HG02798 (cell line): ENCODE data around the gene APP.
"Not testable (repeated sequence)": the region's sequence is repeated elsewhere in the genome, so short reads cannot be mapped to it uniquely, and the experiment has no call there.

Source experiments
- ATAC-seq: cut with Tn5 transposase; IDR thresholded peaks from one replicate; pipeline ENCODE4 v1.9.1; 2021; ENCODE audit warnings: mild to moderate bottlenecking; ENCODE audit not compliant: unreplicated experiment, poor library complexity

Gene APP

GRCh38 chr21:25925064-25925800 is 245.3 kb downstream of the APP start:
- no peak for ATAC-seq

GRCh38 chr21:25918152-25918551 is 252.4 kb downstream of the APP start:
- ATAC-seq, result not testable (repeated sequence)

- no peak for ATAC-seq
These were observed 254.3 kb downstream of the APP start for GRCh38 chr21:25916226-25916625.

GRCh38 chr21:25913479-25913878 is 257.1 kb downstream of the APP start:
- ATAC-seq, result no peak

- ATAC-seq, result no peak
These were observed 258.2 kb downstream of the APP start for GRCh38 chr21:25912402-25912746.

DNA sequence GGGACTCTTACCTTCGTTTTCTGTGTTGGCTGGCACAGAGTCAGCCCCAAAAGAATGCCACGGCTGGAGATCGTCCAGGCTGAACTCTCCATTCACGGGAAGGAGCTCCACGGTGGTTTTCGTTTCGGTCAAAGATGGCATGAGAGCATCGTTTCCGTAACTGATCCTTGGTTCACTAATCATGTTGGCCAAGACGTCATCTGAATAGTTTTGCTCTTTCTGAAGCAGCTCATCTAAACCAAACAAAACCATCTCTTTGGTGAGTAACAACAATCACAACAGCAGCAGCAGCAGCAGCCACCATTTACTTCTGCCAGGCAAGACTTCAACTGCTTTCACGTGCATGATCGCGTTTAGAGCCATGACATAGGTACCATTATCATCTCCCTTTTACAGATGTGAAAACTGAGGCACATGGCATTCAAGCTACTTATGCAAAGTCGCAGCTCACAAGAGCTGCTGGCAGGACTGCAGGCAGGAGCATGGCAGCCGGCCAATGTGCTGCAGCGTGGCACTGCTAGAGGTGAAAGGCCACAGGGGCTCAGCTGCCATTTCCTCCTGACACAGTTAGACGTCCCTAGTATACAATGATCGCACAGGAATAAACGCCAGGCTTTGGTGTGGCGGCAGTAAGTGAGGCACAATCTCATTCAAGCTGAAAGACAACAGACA is 258.7 kb downstream of the APP start:
- no peak for ATAC-seq

- ATAC-seq, result no peak
These were observed 259.8 kb downstream of the APP start for GRCh38 chr21:25910809-25911208.

GRCh38 chr21:25909341-25909740 is 261.2 kb downstream of the APP start:
- ATAC-seq, result no peak

- ATAC-seq, result no peak
These were observed 262.1 kb downstream of the APP start for GRCh38 chr21:25908495-25908894.

GRCh38 chr21:25907573-25908275 is 262.8 kb downstream of the APP start:
- no peak for ATAC-seq

GRCh38 chr21:25906587-25906986 is 264.0 kb downstream of the APP start:
- ATAC-seq, result no peak

GRCh38 chr21:25905126-25905525 is 265.4 kb downstream of the APP start:
- ATAC-seq, result no peak

GRCh38 chr21:25904044-25904695 is 266.4 kb downstream of the APP start:
- ATAC-seq, result no peak

- ATAC-seq, result no peak
These were observed 267.0 kb downstream of the APP start for GRCh38 chr21:25903607-25904006.

DNA sequence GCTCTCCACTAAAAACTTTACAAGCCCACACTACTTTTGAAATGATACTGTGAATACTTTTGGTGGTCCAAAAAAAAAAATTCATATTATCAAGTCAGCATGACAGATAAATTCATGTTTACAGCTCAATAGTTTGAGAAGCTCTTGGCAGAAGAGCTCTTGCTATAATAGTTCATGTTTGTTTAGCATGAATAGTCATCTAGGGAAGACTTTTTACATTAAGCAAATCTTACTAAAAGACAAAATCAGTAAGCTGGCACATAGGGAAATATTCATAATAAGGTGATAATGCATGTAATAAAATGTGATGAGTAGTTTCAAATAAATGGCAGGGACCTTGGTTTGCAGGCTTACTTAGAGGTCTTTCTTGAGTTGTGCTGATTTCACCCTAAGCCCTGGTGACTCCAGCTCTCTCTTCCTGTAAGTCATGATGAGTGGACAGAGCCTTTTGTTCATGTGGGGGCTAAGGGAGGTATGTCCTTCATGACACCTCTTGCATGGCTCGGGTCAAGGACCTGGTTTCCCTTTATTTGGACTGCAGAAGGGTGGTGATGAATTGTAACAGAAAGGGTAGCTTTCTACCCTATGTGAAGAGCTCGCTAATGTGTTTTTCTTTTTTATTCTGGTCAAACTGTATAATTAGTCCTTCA is 269.1 kb downstream of the APP start:
- no peak for ATAC-seq

- no peak for ATAC-seq
These were observed 271.9 kb downstream of the APP start for GRCh38 chr21:25898671-25899070.

DNA sequence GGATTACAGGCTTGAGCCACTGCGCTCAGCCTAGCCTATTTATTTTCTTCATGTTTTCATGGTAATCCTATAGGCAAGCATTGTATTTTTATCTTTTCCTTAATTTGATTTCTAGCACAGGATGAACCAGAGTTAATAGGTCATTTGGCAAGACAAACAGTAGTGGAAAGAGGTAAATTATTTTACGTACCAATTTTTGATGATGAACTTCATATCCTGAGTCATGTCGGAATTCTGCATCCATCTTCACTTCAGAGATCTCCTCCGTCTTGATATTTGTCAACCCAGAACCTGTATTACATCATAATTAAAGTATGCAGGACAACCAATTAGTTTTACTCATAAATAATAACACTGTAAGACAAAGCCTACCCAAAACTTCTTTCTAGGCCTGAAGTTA is 273.2 kb downstream of the APP start:
- no peak for ATAC-seq

DNA sequence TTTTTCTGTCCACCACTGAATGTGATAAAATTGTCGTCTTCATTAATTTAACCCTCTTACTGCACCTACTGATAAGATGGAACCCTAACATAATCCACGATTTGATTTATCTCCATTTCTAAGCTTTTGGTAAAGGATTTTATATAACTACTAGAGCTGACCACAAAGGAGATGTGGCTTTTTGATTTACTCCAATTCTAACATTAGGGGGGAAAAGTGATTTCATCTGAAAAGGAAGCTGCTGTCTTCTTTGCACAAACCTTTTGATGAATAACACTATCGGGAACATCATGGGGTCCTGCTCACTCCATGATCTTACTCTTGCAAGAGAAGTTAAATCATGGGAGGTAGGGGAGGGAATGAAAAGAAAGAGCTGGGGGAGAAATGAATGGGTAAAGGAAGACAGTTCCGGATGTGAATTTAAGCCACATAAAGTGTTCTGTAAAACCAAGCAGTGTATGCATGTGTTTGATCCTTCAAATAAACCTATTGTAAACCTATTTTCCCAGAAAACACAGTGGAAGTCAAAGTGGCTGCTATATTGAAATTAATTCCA is 274.0 kb downstream of the APP start:
- no peak for ATAC-seq

GRCh38 chr21:25895565-25896205 is 274.9 kb downstream of the APP start:
- ATAC-seq, result peak; percentile 64

- no peak for ATAC-seq
These were observed 277.4 kb downstream of the APP start for GRCh38 chr21:25893191-25893590.
